ENCODE data around the gene ATCAY.
"Not testable (repeated sequence)": the region's sequence is repeated elsewhere in the genome, so short reads cannot be mapped to it uniquely, and the experiment has no call there.

ATCAY gene

DNA sequence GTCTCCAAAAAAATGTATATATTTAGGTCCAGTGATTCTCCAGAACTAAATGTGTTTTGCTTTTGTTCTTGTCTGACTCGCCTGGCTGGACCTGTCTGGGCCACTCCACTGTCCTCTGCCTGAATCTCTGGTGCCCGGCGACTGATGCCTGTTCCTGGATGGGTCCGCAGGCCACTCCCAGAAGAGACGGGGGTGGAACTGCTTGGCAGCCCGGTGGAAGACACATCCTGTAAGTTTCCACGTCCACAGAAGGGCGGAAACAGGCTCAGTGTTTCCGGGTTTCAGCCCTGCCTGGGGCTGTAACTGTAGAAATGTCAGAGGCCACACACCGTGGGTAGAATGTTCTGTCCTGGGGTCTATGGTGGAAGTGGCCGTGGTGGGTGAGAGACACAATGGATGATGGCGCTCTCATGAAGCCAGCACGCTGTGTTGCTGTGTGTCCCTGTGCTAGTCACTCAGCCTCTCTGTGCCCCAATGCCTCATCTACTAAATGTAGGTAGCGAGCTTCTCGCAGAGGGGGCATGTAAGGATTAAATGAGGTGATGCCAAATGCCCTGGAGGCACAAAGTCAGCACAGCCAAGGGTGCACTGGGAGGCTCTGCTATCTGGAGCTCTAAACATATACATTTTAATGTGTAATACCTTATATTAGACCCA, 22.0 kb downstream of the ATCAY start:
- DNase-seq (ENCODE audit: low spot score) = no peak

DNA sequence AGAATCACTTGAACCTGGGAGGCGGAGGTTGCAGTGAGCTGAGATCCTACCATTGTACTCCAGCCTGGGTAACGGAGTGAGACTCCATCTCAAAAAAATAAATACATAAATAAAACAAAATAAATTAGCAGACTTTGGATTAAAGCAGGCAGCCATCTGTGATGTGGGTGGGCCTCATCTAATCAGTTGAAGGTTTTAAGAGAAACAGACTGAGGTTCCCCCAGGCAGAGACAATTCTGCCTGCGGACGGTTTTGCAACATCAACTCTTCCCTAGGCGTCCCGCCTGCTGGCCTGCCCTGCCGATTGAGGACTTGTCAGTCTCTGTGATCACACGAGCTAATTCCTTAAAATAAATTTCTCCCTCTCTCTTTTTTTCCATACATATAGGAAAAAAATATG, 23.7 kb downstream of the ATCAY start:
- DNase-seq (ENCODE audit: low spot score) = no peak

DNA sequence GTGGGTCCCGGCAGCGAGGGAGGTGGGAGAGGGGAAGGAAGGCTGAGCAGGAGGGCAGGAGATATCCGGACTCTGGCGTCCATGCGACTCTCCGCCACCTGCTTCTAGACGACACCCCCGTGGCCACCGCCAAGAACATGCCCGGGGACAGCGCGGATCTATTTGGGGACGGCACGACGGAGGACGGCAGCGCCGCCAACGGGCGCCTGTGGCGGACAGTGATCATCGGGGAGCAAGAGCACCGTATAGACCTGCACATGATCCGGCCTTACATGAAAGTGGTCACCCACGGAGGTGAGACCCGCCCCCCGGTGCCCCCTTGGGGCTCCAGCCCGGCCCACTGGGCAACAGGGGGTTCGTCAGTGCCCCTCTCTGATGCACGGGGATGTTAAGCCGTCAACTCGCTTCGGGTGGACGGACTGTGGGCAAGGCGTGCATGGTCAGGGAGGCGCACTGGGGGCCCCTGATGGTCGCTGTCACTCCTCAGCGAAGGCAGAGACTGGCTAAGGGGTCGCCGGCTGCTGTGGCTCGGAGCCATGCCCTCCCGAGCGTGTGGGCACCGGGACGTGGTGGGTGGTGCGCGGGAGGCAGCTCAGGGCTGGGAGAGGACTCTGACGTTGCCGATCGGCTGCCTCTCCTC, 27.3 kb downstream of the ATCAY start:
- DNase-seq (ENCODE audit: low spot score) = no peak

DNA sequence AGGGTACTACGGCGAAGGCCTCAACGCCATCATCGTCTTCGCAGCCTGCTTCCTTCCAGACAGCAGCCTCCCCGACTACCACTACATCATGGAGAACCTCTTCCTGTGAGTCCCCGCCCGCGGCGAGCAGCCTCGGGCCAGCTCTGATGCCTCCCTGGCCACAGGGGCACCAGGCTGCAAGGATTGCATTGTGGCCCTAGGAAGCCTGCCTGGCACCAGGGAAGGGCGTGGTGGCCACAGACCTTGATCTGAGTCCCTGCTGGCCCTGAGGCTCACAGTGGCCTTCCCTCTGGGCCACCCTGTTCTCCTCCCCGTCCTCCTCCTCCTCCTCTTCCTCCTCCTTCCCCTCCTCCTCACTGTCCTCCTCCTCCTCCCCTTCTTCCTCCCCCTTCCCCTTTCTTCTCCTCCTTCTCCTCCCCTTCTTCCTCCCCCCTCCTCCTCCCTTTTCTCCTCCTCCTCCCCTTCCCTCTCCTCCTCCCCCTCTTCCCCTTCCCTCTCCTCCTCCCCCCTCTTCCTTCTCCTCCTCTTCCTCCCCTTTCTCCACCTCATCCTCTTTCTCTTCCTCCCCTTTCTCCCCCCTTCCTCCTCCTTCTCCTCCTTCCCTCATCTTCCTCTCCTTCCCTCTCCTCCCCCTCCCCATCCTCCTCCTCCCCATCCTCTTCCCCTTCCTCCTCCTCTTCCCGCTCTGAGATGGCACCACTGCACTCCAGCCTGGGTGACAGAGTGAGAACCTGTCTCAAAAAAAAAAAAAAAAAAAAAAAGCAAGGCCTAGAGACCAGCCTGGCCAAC, 28.0 kb downstream of the ATCAY start:
- no peak for DNase-seq (ENCODE audit: low spot score)

DNA sequence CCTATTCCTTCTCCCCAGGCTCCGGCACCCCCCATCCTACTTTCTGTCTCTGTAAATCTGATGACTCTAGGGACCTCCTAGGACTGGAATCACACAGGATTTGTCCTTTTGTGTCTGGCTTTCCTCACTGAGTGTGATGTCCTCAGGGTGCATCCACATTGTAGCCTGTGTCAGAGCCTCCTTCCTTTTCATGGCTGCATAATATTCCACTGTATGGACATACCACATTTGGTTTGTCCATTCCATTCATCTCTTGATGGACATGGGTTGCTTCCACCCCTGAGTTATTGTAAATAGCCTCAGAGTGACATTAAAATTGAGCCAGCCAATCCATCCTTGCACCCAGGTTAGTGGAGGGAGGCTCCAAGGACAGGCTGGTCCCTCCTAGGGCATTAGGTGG, 29.6 kb downstream of the ATCAY start:
- no peak for DNase-seq (ENCODE audit: low spot score)

DNA sequence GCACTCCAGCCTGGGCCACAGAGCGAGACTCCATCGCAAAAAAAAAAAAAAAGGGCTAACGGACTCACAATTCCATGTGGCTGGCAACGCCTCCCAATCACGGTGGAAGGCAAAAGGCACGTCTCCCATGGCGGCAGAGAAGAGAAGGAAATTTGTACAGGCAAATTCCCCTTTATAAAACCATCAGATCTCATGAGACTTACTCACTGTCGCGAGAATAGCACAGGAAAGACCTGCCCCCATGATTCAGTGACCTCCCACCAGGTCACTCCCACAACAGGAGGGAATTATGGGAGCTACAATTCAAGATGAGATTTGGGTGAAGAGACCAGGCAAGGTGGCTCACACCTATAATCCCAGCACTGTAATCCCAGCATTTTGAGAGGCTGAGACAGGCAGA, 33.7 kb downstream of the ATCAY start:
- DNase-seq (ENCODE audit: low spot score) = peak; percentile 2

DNA sequence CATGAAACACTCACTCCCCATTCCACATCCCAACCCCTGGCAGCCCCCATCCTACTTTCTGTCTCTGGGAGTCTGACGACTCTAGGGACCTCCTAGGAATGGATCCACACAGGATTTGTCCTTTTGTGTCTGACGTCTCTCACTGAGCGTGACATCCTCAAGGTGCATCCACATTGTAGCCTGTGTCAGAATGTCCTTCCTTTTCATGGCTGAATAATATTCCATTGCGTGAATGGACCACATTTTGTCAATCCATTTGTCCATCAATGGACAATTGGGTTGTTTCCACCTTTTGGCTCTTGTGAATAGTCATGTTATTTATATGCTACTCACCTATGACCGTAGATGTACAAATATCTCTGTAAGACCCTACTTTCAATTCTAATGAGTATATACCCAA, 35.5 kb downstream of the ATCAY start:
- no peak for DNase-seq (ENCODE audit: low spot score)

DNA sequence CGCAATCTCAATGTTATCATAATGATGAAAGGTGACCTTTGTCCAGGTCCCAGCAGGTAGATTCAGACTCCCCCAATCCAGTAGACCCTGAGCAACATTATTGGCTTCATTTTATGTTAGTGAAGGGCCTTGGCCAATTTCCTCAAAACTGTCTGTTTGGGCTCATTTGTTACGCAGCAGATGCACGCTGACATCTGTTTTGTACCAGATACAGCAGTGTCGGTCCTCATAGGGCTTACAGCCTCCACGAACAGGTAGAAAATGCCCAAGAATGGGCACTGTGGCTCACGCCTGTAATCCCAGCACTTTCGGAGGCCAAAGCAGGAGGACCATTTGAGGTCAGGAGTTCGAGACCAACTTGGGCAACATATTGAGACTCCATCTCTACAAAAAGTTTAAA, 39.3 kb downstream of the ATCAY start:
- no peak for DNase-seq (ENCODE audit: low spot score)

DNA sequence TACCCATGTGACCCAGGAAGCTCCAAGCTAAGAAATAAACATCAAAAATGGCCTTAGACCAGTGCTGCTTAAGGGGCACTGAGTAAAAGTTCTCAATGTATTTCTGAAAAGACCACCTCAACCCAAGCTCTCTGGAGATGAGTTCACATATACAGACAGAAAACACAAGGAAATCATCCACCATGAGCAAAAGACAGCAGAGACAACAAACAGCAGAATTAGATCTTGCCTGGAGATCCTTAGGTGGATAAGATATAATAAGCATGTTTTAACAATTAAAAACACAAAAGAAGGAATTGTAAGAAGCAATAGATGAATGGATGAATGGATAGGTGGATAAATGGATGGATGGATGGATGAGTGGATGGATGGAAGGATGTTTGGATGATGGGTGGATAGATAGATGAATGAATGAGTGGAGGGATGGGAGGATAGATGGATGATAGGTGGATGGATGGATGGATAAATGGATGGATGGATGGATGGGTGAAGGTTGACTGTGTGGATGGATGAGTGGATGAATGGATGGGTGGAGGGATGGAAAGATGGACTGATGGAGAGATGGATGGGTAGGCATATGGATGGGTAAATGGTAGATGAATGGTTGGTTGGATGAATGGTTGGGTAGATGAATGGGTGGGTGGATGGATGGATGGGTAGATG, 42.7 kb downstream of the ATCAY start:
- DNase-seq (ENCODE audit: low spot score) = no peak

DNA sequence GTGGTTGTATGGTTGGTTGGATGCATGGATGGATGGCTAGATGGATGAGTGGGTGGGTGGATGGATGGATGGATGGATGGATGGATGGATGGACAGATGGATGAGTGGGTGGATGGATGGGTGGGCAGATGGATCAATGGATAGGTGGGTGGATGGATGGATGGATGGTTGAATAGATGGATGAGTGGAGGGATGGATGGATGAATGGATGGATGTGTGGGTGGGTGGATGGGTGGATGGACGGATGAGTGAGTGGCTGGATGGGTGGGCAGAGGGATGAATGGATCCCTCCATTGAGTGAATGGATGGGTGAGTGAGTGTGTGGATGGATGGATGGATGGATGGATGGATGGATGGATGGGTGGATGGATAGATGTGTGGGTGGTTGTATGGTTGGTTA, 43.4 kb downstream of the ATCAY start:
- DNase-seq (ENCODE audit: low spot score) = no peak

DNA sequence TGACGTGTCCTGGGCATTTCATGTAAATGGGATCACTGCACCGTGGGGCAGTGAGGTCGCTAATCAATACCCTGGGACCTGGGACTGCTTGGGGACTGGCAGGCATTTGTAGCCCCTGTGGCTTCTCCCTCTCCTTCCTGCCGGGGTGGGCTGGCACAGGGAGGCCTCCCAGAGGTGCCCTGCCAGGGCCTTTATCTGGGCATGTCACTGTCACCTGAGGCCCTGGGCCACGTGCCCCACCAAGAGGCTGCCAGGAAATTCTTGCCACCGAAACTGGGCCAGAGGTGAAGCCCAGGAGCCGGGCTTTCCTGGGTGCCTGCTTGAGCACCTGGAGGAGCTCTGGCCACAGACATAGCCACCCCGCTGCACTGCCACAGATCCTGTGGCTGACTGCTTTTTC, 50.6 kb downstream of the ATCAY start:
- no peak for DNase-seq (ENCODE audit: low spot score)

DNA sequence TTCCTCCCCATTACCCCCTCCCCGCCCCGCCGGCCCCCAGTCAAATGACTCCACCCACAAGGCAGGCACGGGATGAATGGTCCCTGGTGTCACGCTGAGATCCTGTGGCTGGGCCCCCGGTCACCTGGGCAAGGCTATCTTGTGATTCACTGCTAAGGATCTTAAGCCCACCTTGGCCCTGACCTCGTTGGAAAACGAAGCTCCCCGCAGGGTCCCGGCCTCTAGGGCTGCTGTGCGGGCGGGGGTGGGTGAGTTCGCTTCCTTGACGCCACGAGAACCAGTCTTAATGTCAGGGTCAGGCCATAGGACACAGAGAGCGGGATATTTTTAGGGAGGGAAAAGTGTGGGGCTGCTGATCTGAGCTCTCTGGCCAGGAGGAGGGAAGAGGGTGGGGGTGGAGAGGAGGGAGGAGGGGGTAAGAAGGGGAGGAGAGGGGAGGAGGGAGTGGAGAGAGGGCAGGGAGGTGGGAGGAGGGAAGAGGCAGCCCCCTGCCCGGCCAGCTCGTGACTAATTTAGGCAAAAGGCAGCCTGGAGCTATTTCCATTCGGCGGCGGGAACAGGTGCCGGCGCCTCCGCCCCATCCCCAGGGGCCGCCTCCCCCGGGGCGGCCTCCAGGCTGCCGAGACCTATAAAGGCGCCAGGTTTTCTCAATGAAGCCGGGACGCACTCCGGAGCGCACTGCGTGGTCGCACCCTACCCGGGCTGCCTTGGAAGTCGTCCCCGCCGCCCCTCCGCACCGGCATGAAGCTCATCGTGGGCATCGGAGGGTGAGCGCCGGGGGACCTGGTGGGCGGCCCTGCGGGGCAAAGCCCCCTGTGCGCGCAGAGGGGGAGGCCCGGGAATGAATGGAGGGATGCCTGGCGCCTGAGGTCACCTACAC, 52.7 kb downstream of the ATCAY start, which contains the start of gene NMRK2:
TSS of gene NMRK2 (plus strand) at position 139 of the 880 bp plus-strand sequence. CDS start at position 742, 603 bp downstream.
- DNase-seq (ENCODE audit: low spot score) = no peak

DNA sequence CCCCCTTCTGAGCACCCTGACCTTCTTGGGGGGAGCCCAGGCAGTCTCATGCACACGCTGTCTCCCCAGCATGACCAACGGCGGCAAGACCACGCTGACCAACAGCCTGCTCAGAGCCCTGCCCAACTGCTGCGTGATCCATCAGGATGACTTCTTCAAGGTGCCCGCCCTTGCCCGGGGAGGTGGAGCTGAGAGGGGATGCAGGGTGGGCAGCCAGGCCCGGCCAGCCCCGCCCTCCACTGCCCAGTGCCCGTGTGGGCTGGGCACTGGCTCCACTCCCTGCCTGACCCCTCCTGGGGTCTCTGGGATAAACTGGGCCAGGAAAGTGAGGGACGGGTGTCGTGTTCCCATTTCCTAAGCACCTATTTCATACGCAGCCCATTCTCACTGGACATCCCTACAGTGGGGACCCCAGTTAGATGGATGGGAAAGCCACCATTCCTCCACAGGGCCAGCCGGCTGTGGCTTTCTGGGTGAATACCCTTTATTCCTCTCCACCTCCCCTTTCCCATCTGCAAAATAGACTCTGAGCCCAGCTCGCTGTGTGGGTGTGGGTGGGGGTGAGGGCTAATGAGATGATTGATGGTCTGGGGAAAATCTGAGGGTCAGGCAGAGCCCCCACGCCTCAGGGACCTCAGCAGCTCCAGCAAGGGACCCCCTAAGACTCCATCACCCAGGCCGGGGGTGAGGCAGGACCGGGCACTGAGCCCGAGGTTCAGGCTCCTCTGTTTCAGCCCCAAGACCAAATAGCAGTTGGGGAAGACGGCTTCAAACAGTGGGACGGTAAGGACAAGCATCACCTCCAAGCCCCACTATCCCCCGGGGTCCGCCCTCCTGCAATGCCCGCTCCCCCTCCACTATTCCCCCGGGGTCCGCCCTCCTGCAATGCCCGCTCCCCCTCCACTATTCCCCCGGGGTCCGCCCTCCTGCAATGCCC, 56.3 kb downstream of the ATCAY start:
- no peak for DNase-seq (ENCODE audit: low spot score)

DNA sequence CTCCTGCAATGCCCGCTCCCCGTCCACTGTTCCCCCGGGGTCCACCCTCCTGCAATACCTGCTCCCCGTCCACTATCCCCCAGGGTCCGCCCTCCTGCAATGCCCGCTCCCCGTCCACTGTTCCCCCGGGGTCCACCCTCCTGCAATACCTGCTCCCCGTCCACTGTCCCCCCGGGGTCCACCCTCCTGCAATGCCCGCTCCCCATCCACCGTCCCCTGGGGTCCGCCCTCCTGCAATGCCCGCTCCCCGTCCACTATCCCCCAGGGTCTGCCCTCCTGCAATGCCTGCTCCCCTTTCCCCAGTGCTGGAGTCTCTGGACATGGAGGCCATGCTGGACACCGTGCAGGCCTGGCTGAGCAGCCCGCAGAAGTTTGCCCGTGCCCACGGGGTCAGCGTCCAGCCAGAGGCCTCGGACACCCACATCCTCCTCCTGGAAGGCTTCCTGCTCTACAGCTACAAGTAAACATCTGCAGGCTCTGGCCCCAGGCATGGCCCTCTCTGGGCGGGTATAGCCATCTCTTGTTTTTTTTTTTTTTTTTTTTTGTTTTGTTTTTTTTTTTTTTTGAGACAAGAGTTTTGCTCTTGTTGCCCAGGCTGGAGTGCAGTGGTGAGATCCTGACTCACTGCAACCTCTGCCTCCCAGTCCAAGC, 57.9 kb downstream of the ATCAY start:
- not testable (repeated sequence) for DNase-seq (ENCODE audit: low spot score)

DNA sequence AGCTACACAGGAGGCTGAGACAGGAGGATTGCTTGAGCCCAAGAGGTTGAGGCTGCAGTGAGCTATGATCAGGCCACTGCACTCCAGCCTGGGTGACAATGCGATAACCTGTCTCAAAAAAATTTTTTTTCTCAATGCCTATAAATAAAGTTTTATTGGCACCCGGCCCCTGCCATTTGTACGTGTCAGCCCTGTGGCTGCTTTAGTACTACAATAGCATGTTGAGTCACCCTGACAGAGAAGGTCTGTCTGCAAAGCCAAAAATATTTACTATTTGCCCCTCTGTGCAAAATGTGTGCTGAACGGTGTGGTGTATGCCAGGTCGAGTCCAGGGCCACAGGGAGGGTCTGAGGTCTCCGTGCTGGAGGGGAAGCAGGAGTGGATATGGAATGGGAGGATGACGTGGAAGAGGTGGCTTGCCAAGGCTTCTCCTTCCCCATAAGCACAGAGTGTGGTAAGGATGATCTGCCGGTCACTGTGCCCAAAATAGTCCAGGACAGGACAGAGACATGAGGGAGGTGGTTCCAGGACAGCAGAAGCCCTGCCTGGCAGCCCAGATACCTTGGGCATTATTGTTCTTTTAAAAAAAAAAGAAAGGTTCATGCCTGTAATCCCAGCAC, 62.4 kb downstream of the ATCAY start:
- DNase-seq (ENCODE audit: low spot score) = no peak

DNA sequence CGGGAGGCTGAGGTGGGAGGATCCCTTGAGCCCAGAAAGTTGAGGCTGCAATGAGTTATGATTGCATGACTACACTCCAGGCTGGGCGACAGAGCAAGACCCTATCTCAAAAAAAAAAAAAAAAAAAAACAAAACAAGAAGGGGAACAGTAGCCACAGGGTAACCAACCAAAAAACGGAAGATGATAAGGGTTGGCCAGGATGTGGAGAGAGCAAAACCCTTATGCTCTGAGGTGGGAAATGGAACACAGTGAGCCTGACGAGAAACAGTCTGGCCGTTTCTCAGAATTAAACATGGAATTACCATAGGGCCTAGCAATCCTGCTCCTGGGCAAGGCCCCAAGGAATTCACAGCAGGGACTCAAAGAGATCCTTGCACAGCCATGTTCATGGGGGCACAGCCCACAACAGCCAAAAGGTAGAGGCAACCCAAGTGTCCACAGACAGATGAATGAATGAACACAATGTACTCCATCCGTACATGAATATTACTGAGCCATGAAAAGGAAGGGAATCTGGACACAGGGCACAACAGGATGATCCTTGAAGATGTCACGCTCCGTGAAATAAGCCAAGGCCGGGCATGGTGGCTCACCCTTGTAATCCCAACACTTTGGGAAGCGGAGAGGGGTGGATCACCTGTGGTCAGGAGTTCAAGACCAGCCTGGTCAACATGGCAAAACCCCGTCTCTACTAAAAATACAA, 63.7 kb downstream of the ATCAY start:
- no peak for DNase-seq (ENCODE audit: low spot score)

DNA sequence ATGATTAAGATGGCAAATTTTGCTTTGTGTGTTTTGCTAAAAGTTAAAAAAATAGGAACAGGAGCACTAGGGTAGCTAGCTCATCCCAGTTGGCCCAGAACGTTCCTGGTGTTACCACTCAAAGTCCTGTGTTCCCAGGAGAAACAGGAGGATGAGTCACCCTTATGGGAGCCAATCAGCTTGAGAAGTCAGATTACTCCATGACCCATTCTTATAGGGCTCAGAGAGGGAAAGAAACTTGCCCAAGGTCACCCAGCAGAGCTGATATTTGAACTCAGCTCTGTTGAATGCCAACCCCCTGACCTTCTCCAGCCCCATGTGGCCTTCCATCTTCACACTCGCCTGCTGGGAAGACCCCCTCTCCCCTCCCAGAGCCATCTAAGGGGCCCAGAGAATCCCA, 65.4 kb downstream of the ATCAY start:
- DNase-seq (ENCODE audit: low spot score) = no peak

DNA sequence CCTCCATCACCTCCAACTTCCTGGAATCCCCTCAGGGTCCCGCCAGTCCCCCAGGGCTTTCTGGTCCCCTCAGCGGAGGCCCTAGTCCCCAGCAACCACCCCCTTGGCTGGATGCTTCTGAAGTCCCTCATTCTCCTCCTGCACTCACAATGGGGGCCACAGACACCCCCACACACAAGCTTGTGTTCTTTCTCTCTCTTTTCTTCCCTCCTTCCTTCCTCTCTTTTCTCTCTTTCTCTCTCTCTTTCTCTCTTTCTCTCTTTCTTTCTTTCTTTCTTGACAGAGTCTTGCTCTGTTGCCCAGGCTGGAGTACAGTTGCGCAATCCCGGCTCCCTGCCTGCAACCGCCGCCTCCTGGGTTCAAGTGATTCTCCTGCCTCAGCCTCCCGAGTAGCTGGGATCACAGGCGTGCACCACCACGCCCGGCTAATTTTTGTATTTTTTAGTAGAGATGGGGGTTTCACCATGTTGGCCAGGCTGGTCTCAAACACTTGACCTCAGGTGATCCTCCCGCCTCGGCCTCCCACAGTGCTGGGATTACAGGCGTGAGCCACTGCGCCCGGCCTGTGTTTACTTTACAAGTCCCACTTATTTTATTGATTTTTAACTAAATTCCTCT, 66.9 kb downstream of the ATCAY start:
- not testable (repeated sequence) for DNase-seq (ENCODE audit: low spot score)

All from LoVo (cell line).